A673 (cell line): ENCODE measurements around the gene MGAT4A.

Source experiments
- EZH2 ChIP-seq: fragments of 200-600 bp; sonication (generic); IDR thresholded peaks from 2 replicates; pipeline ENCODE4 v1.6.1; 2017; ENCODE audit warnings: borderline replicate concordance, low read depth, mild to moderate bottlenecking, mixed read lengths, antibody characterized with exemption, low read length; ENCODE audit not compliant: poor library complexity, severe bottlenecking
- TF ChIP-seq, protein P1 (sequence below): fragments of 300-800, 200-600 bp; sonication (generic); conservative IDR thresholded peaks from 2 replicates; pipeline ENCODE4 v1.5.1; 2017; ENCODE audit warnings: low read depth, mild to moderate bottlenecking, antibody characterized with exemption, low read length, moderate library complexity, mixed read lengths

GRCh38 chr2:98720286-98720685, 10.6 kb downstream of the MGAT4A start:
- TF ChIP-seq, protein P1, sequence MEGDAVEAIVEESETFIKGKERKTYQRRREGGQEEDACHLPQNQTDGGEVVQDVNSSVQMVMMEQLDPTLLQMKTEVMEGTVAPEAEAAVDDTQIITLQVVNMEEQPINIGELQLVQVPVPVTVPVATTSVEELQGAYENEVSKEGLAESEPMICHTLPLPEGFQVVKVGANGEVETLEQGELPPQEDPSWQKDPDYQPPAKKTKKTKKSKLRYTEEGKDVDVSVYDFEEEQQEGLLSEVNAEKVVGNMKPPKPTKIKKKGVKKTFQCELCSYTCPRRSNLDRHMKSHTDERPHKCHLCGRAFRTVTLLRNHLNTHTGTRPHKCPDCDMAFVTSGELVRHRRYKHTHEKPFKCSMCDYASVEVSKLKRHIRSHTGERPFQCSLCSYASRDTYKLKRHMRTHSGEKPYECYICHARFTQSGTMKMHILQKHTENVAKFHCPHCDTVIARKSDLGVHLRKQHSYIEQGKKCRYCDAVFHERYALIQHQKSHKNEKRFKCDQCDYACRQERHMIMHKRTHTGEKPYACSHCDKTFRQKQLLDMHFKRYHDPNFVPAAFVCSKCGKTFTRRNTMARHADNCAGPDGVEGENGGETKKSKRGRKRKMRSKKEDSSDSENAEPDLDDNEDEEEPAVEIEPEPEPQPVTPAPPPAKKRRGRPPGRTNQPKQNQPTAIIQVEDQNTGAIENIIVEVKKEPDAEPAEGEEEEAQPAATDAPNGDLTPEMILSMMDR, result no peak
- no peak for TF ChIP-seq EZH2
